GM18870 (cell line): Measurements from ENCODE around the gene DBF4B.

Source experiments
- ATAC-seq: cut with Tn5 transposase; IDR thresholded peaks from one replicate; pipeline ENCODE4 v1.9.1; 2021; ENCODE audit warnings: moderate library complexity; ENCODE audit not compliant: unreplicated experiment

The DBF4B gene

GRCh38 chr17:44796731-44797130 lies 88.3 kb downstream of the DBF4B start:
- no peak for ATAC-seq

- no peak for ATAC-seq
These were observed 89.3 kb downstream of the DBF4B start for GRCh38 chr17:44797802-44798201.

GRCh38 chr17:44798356-44798755 lies 89.9 kb downstream of the DBF4B start:
- ATAC-seq, result no peak
